Gastrocnemius medialis (tissue), 4 donors: ENCODE measurements around the gene CDH2.

Source experiments
- CTCF ChIP-seq, 5 experiments: fragments of 450-650 bp in 3 of 5; fragments of 200-600 bp in 2 of 5; sonication (generic) in 2 of 5; IDR thresholded peaks in 4 of 5; conservative IDR thresholded peaks in 1 of 5; 1 replicate in 4 of 5; 2 replicates in 1 of 5; pipeline ENCODE4 v1.5.1; 2016 to 2019; ENCODE audit warnings: antibody characterized with exemption in 5 of 5, mild to moderate bottlenecking in 3 of 5, moderate library complexity in 3 of 5
- POLR2A ChIP-seq, 2 donors: fragments of 450-650 bp; IDR thresholded peaks; one replicate each; pipeline ENCODE4 v1.6.1; 2017; ENCODE audit warnings: antibody characterized with exemption in 2 of 2, mild to moderate bottlenecking in 2 of 2, moderate library complexity in 2 of 2

- TF ChIP-seq CTCF (IDR thresholded peaks at IDR 0.05 in 4 of 5, conservative IDR thresholded peaks at IDR 0.05 in 1 of 5) (no peak), POLR2A (IDR thresholded peaks at IDR 0.05) (no peak)
Measured at GRCh38 chr18:28168725-28169124, 8.2 kb downstream of the CDH2 start.
